Ishikawa (cell line): ENCODE results near the gene EIPR1.

Source experiments
- CEBPB ChIP-seq: IDR thresholded peaks from 2 replicates; pipeline ENCODE4 v1.6.1; 2012
- CREB1 ChIP-seq: IDR thresholded peaks from 2 replicates; pipeline ENCODE4 v1.6.1; 2012; ENCODE audit warnings: low read depth
- EGR1 ChIP-seq: IDR thresholded peaks from 2 replicates; pipeline ENCODE4 v1.6.1; 2012
- EP300 ChIP-seq: IDR thresholded peaks from 2 replicates; pipeline ENCODE4 v1.6.1; 2012; ENCODE audit warnings: borderline replicate concordance
- FOXM1 ChIP-seq: IDR thresholded peaks from 2 replicates; pipeline ENCODE4 v1.6.1; 2012; ENCODE audit warnings: low read depth, borderline replicate concordance
- NFIC ChIP-seq: IDR thresholded peaks from 2 replicates; pipeline ENCODE4 v1.6.1; 2012
- RAD21 ChIP-seq: IDR thresholded peaks from 2 replicates; pipeline ENCODE4 v1.6.1; 2012; ENCODE audit warnings: low read depth
- TAF1 ChIP-seq: IDR thresholded peaks from 2 replicates; pipeline ENCODE4 v1.6.1; 2012; ENCODE audit warnings: low read depth, mild to moderate bottlenecking
- TCF12 ChIP-seq: IDR thresholded peaks from 2 replicates; pipeline ENCODE4 v1.6.1; 2012; ENCODE audit warnings: low read depth
- TEAD4 ChIP-seq: IDR thresholded peaks from 2 replicates; pipeline ENCODE4 v1.6.1; 2012
- YY1 ChIP-seq: IDR thresholded peaks from 2 replicates; pipeline ENCODE4 v1.6.1; 2012; ENCODE audit warnings: low read depth
- ZBTB7A ChIP-seq: IDR thresholded peaks from 2 replicates; pipeline ENCODE4 v1.6.1; 2012; ENCODE audit warnings: low read depth
- TF ChIP-seq, protein P1 (sequence below): IDR thresholded peaks from 2 replicates; pipeline ENCODE4 v1.6.1; 2012; ENCODE audit warnings: low read depth, mild to moderate bottlenecking
- TF ChIP-seq, protein P2 (sequence below): IDR thresholded peaks from 2 replicates; pipeline ENCODE4 v1.6.1; 2012
- TF ChIP-seq, protein P3 (sequence below): IDR thresholded peaks from 2 replicates; pipeline ENCODE4 v1.6.1; 2012

Gene EIPR1

GRCh38 chr2:3246406-3246805, 131.2 kb downstream of the EIPR1 start:
- TF ChIP-seq EP300 (no peak), TCF12 (no peak), ZBTB7A (no peak), YY1 (no peak), NFIC (no peak), RAD21 (no peak), TAF1 (no peak), TEAD4 (no peak), EGR1 (no peak), FOXM1 (no peak), CEBPB (no peak), CREB1 (no peak)
- TF ChIP-seq, protein P1, sequence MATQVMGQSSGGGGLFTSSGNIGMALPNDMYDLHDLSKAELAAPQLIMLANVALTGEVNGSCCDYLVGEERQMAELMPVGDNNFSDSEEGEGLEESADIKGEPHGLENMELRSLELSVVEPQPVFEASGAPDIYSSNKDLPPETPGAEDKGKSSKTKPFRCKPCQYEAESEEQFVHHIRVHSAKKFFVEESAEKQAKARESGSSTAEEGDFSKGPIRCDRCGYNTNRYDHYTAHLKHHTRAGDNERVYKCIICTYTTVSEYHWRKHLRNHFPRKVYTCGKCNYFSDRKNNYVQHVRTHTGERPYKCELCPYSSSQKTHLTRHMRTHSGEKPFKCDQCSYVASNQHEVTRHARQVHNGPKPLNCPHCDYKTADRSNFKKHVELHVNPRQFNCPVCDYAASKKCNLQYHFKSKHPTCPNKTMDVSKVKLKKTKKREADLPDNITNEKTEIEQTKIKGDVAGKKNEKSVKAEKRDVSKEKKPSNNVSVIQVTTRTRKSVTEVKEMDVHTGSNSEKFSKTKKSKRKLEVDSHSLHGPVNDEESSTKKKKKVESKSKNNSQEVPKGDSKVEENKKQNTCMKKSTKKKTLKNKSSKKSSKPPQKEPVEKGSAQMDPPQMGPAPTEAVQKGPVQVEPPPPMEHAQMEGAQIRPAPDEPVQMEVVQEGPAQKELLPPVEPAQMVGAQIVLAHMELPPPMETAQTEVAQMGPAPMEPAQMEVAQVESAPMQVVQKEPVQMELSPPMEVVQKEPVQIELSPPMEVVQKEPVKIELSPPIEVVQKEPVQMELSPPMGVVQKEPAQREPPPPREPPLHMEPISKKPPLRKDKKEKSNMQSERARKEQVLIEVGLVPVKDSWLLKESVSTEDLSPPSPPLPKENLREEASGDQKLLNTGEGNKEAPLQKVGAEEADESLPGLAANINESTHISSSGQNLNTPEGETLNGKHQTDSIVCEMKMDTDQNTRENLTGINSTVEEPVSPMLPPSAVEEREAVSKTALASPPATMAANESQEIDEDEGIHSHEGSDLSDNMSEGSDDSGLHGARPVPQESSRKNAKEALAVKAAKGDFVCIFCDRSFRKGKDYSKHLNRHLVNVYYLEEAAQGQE: no peak
- TF ChIP-seq, protein P2, sequence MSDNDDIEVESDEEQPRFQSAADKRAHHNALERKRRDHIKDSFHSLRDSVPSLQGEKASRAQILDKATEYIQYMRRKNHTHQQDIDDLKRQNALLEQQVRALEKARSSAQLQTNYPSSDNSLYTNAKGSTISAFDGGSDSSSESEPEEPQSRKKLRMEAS: no peak
- TF ChIP-seq, protein P3, sequence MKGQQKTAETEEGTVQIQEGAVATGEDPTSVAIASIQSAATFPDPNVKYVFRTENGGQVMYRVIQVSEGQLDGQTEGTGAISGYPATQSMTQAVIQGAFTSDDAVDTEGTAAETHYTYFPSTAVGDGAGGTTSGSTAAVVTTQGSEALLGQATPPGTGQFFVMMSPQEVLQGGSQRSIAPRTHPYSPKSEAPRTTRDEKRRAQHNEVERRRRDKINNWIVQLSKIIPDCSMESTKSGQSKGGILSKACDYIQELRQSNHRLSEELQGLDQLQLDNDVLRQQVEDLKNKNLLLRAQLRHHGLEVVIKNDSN: no peak

- TF ChIP-seq TEAD4: no peak
- TF ChIP-seq YY1: no peak
- TF ChIP-seq, protein P1: no peak
- TF ChIP-seq EP300: no peak
- TF ChIP-seq, protein P2: no peak
- TF ChIP-seq, protein P3: no peak
- TF ChIP-seq TAF1: no peak
- no peak for TF ChIP-seq CEBPB
- no peak for TF ChIP-seq NFIC
- no peak for TF ChIP-seq RAD21
- no peak for TF ChIP-seq FOXM1
- TF ChIP-seq ZBTB7A: no peak
- TF ChIP-seq EGR1: no peak
- no peak for TF ChIP-seq CREB1
- TF ChIP-seq TCF12: no peak
These were observed 133.1 kb downstream of the EIPR1 start for GRCh38 chr2:3244486-3244885.

DNA sequence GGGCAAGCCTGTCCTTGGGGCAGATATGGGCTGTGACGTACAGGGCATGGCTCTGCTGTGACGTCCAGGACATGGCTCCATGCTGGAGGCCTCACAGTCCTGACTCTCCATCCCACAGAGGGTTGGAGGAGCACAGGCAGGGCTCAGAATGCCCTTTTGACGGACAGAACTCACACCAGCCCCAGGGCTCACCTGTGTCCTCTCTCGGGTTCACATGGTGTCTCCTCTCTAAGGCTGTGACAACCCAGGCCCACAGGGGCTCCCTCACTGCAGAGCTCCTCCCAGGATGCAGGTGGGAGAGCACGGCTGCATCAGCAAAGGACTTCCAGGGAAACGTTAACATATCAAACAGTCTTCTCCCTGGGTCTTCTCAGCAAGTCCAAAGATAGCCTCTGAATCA, 133.8 kb downstream of the EIPR1 start:
- TF ChIP-seq ZBTB7A (no peak), CREB1 (no peak), CEBPB (no peak), NFIC (no peak), YY1 (no peak), FOXM1 (no peak), TEAD4 (no peak), TAF1 (no peak), TCF12 (no peak), EP300 (no peak), RAD21 (no peak), EGR1 (no peak)
- TF ChIP-seq, protein P1: no peak
- TF ChIP-seq, protein P3: no peak
- TF ChIP-seq, protein P2: no peak
